Ecto neural progenitor cell (in vitro differentiated cells): ENCODE data around the gene LPP.

Experiments used
- DNase-seq: peaks from one replicate; pipeline ENCODE4 v3.0.0-alpha.2; 2018; ENCODE audit warnings: low spot score

LPP gene

DNA sequence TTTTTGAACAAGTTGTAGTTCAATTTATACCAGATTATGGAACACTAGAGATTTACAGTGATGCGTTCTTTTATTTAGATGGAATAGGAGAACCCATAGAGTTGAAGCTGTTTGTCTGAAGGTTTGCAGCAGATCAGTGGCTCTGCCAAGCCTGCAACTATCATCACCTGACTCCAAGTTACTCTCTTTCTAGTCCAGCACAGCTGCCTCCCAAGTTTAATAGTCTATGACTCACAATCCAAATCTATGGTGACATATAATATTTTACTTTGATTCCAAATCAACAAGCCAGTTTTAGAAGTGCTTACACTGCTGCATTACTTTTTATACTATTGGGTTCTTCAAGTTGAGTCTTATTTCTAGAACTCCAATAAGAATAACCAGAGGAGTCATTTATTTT, 400.4 kb downstream of the LPP start:
- no peak for DNase-seq

- DNase-seq = no peak
These were observed 403.3 kb downstream of the LPP start for GRCh38 chr3:188557235-188557634.

DNA sequence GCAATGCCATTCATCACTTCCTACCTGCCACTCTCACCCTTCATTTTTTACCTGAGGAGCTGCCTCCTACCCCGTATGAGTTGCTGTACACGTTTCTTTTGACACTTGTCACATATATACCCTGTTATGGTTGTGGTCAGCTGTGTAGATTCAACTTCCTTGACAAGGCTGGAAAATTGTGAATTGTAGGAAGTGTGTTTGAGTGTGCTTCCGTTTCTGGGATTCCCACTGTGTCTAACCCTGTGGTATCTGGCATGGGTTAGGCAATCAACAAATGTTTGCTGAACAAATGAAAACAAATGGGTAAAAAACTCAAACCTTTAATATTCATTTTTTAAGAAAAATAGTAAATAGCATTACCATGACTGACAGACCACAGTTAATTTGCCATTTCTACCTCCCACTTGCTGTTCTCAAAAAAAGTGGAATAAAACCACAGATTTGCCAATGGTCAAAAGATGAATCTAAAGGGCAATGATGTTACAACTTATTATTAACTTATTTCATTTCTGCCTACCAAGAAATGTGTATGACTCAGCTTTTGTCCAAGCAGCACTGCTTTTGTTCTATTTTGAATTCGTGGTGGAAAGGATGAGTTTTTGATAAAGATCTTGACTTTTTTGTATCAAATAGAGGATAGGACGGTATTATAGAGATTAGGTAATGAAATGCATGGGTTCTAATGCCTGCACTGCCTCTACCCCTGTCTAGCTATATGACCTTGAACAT, 404.6 kb downstream of the LPP start:
- no peak for DNase-seq

GRCh38 chr3:188559072-188559429, 405.1 kb downstream of the LPP start:
- no peak for DNase-seq

DNA sequence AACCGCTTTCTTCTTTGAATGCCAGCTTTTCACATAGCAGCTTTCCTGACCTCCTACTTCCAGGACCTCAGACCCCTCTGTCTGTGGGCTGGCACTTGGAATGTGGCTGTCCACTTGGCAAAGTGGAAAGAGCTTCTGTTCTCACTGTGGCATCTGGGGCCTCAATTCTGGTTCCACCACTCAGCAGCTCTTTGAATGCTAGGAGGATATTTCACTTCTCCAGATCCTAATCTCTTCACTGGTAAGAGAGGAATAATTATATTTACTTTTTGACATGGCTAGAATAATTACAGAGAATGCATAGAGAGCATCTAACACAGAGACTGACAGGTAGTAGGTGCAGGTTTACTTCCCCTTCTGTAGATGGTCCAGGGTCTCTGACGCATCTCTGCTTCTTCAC, 405.9 kb downstream of the LPP start:
- DNase-seq = no peak

DNA sequence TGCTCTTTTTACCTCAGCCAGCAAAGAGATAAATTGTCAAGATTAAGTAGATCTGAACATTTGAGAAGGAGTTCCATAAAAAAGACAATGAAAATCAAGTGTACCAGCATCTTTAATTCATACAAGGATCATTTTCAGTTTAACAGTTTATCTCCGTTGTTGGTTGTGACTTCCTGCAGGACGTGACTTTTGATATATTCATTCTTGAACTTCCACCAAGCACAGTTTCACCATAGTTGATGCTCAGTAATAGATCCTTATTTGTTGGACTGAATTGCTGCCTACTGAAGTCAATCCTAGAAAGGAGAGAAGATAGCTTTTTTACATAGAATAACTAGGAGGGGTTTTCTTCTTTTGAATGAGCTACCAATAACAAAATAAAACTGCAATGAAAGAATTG, 408.2 kb downstream of the LPP start:
- DNase-seq = no peak

DNA sequence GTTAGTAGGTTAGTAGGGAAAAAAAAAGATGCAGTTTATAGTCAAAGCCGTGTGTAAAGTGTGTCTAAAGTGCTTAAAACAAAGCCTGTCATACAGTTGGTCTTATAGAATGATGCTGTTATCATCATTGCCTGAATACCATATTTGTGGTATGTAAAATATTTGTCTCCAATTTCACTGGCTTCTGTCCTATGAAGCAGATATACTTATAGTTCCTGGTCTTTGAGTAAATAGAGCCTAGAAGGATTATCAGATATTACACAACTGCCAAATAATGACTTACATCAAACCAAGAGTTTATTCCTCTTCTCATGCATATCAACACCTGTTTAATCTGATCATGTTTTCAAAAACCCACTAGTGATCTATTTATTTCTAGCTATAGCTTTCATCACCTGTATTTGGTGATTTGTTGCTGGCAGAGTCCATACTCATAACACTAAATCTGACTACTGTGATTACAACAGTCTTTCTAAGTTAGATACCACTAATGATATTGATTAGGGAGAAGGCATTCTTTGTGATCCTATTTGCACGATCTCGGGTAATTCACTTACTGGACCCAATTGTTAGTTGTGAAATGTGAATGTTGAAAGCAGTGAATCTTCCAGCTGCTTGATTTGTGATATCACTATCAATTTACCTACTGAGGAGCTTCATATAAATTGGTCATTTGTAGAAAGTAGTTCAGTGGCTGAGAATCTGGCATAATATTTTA, 413.7 kb downstream of the LPP start:
- DNase-seq = no peak

GRCh38 chr3:188568736-188569135, 414.8 kb downstream of the LPP start:
- DNase-seq = no peak

DNA sequence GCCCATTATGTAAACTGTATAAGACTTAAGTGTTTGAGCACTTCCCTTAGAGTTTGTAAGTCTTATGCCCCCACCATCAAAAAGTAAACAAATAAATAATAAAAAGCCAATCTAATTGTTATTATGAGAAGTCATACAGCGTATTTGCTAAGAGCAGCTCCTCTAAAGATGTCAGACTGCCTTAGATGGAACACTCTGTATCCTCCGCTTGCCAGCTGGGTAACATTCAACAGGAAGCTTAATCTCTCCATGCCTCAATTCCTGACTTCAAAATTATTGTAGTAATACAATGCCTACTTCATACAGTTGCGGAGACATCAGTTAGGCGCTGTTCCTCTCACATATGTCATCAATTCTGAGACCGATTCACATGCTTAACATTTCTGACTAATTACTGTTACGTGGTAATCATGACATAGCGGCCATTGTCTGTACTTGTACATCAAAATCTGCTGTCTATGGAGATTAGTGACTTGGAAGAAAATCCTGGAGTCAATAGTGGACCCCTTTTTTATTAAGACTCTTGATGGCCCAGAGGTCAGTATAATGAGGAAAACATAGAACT, 417.7 kb downstream of the LPP start:
- DNase-seq = no peak

- DNase-seq = no peak
These were observed 419.5 kb downstream of the LPP start for GRCh38 chr3:188573291-188573940.

GRCh38 chr3:188573956-188574355, 420.0 kb downstream of the LPP start:
- DNase-seq = no peak

GRCh38 chr3:188574885-188575284, 420.9 kb downstream of the LPP start:
- DNase-seq = no peak

GRCh38 chr3:188575501-188575900, 421.5 kb downstream of the LPP start:
- DNase-seq = no peak

DNA sequence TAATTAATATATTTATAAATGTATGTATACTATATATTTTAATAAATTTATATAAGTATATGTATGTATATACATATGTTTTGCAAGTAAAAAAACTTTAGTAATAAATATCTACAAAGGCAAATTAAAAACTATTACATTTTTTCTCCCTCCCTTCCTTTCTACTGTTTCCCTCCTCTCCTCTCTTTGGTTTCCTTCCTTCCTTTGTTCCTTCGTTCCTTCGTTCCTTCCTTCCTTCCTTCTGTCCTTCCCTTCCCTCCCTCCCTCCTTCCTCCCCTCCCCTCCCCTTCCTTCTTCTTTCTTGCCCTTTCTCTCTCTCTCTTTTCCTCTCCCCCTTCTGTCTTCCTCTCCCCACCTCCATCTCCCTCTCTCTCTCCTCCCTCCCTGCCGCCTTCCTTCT, 423.6 kb downstream of the LPP start:
- DNase-seq = no peak

DNA sequence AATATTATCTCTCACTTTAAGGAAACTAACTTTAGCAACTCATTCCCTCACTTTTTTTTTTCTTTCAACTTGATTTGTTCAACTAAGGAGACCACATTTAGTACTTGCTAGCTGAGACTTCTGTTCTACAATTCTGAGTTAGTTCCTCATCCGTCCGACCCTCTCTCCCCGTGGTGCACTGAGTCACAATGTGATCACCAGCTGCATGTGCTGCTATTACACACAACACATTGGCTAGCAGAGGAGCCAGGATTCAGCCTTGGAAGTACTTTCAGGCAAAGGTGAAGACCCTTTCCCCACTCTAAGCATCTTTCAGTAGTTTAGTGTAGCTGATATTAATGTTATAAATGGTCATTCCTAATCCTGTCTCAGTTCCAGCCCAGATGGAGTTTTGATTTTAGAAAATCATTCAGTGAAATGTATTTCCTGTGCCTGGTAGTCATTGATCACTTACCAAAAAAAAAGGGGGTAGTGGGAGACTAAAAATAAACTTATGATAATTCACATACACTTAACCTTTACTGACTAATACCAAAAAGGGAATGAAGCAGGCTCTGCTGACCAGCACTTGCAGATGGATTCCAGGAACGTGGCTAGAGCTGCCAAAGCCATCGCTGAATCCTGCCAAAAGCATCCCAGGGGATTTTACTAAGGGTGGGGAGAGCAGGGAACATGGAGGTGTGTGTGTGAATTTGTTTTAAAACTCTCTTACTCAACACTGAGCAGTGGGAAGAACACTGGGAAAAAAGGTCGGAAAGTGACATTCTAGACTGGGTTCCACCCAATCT, 424.8 kb downstream of the LPP start:
- no peak for DNase-seq

- DNase-seq = no peak
These were observed 426.3 kb downstream of the LPP start for GRCh38 chr3:188580223-188580622.

DNA sequence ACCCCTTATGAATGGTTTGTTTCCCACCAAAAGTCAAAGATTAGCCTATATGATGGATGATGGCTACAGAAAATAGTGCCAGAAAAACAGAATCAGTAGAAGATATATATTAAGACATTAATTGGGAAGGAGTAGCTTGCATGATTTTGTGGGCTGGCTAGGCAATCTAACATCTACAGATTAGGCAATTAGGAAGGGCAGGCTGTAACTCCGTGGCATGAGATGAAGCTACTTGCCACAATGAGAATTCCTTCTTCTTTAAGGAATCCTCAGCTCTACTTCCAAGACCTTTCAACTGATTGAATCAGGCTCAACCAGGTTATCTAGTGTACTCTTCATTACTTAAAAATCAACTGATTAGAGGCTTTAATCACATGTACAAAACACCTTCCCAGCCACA, 426.7 kb downstream of the LPP start:
- DNase-seq = no peak

DNA sequence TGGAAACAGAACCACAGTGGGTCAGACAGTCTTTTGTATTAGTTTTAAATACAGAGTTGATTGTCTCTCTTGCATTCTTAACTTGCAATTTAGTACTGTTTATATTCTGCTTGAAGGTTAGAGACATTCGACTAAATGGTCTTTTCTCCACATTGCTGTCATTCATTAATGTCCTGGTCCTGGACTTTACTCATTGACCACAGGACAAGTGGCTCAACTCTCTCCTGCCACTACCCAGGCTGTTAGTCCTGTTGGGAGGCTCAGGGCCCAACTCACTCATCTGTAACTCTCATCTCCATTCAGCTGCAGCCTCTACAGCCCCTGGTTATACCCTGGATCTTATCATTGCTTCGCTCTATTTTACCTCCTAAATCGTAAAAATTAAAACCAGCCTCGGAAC, 427.4 kb downstream of the LPP start:
- DNase-seq = no peak

- DNase-seq = no peak
These were observed 427.8 kb downstream of the LPP start for GRCh38 chr3:188581792-188582191.

GRCh38 chr3:188583341-188584161, 429.6 kb downstream of the LPP start:
- DNase-seq = no peak

GRCh38 chr3:188584162-188584529, 430.2 kb downstream of the LPP start:
- no peak for DNase-seq
